GM21528 (cell line): ENCODE measurements around the gene ATP8B4.

Experiments used
- ATAC-seq: cut with Tn5 transposase; IDR thresholded peaks from one replicate; pipeline ENCODE4 v1.9.1; 2021; ENCODE audit warnings: mild to moderate bottlenecking, moderate library complexity; ENCODE audit not compliant: unreplicated experiment, low FRiP score

Gene ATP8B4

GRCh38 chr15:49826640-49827234 lies 292.3 kb downstream of the ATP8B4 start:
- ATAC-seq = no peak

GRCh38 chr15:49824775-49825099 lies 294.3 kb downstream of the ATP8B4 start:
- ATAC-seq = no peak

- no peak for ATAC-seq
Observed at GRCh38 chr15:49823987-49824774, 294.9 kb downstream of the ATP8B4 start.

- no peak for ATAC-seq
Observed at GRCh38 chr15:49817100-49817499, 301.9 kb downstream of the ATP8B4 start.

- ATAC-seq = no peak
Observed at GRCh38 chr15:49815950-49816349, 303.1 kb downstream of the ATP8B4 start.

- ATAC-seq = no peak
Observed at GRCh38 chr15:49815526-49815925, 303.5 kb downstream of the ATP8B4 start.

GRCh38 chr15:49814709-49815108 lies 304.3 kb downstream of the ATP8B4 start:
- no peak for ATAC-seq

- no peak for ATAC-seq
Observed at GRCh38 chr15:49813625-49814024, 305.4 kb downstream of the ATP8B4 start.

GRCh38 chr15:49810720-49811119 lies 308.3 kb downstream of the ATP8B4 start:
- ATAC-seq = no peak

- ATAC-seq = no peak
Observed at GRCh38 chr15:49809894-49810609, 309.0 kb downstream of the ATP8B4 start.

- no peak for ATAC-seq
Observed at GRCh38 chr15:49808341-49808740, 310.7 kb downstream of the ATP8B4 start.
